Right forelimb (tissue), 1 donor: ENCODE data around the gene MIA.
"Not testable (repeated sequence)": the region's sequence is repeated elsewhere in the genome, so short reads cannot be mapped to it uniquely, and the experiment has no call there.

Experiments
- DNase-seq: peaks from one replicate; pipeline ENCODE4 v3.0.0-alpha.2; 2018

The MIA gene

GRCh38 chr19:40825460-40826095 is 50.3 kb downstream of the MIA start:
- DNase-seq, result not testable (repeated sequence)

- DNase-seq, result not testable (repeated sequence)
Observed at GRCh38 chr19:40826312-40826698, 51.0 kb downstream of the MIA start.

GRCh38 chr19:40826699-40827385 is 51.5 kb downstream of the MIA start:
- not testable (repeated sequence) for DNase-seq
